ENCODE results near the gene ADD1. TPM values are rescaled to one million over a fixed set of nuclear protein-coding genes. Genes with fewer than 3 reads are reported as not detected.

Gene ADD1
- total RNA-seq, 4 donors from 2014 or later: 253 to 402 (median 311) TPM

DNA sequence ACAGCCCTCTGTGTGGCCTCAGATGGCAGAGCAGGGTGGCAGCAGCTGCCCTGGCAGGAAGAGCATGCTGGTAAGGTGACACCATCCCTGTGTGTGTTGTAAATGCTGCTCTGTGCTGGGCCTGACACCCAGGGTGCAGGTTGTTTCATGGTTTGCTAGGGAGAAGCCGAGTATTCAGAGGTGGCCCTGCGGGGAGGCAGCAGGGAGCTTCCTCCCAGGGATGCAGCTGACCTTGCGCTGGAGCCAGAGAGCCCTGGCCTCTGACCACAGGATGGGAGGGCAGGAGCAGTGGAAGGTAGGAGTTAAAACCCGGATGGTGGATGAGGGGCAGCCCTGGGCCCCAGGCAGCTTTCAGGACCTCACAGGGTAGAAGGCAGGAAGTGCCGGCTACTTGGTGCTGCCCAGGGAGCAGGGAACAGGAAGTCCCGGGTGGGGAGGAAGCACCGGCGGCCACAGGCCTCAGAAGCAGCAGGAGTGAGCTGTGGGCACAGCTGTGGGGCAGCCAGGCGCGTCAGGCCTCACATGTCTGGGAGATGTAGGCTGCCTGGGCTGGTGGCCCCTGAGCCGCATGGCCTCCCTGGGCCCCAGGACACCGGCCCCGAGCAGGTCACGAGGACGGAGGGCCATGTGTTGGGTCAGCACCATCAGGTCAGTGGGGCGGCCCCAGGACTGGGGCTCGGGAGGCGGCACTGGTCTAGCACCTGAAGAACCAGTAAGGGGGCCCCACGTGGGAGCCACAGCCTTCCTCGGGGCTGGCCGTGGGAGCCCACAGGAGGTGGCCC, 31.6 kb upstream of the ADD1 start:
- no peak for DNase-seq (ENCODE audit: extremely low spot score)
- peak overlapping the region; percentile 51 to 78 (median 72) for H3K27ac ChIP-seq (replicated peaks in 1 of 4)
- no peaks in the 10 kb centered on the region for H3K27me3 ChIP-seq
- no peaks in the 10 kb centered on the region for H3K9me3 ChIP-seq
- TF ChIP-seq, protein P1, sequence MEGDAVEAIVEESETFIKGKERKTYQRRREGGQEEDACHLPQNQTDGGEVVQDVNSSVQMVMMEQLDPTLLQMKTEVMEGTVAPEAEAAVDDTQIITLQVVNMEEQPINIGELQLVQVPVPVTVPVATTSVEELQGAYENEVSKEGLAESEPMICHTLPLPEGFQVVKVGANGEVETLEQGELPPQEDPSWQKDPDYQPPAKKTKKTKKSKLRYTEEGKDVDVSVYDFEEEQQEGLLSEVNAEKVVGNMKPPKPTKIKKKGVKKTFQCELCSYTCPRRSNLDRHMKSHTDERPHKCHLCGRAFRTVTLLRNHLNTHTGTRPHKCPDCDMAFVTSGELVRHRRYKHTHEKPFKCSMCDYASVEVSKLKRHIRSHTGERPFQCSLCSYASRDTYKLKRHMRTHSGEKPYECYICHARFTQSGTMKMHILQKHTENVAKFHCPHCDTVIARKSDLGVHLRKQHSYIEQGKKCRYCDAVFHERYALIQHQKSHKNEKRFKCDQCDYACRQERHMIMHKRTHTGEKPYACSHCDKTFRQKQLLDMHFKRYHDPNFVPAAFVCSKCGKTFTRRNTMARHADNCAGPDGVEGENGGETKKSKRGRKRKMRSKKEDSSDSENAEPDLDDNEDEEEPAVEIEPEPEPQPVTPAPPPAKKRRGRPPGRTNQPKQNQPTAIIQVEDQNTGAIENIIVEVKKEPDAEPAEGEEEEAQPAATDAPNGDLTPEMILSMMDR (IDR thresholded peaks at IDR 0.05): no peak
- TF ChIP-seq POLR2A (IDR thresholded peaks at IDR 0.05; ENCODE audit: low read depth) (no peak), EP300 (IDR thresholded peaks at IDR 0.05) (no peak), POLR2AphosphoS5 (IDR thresholded peaks at IDR 0.05) (peak; percentile 23 to 33)
- peak overlapping the region; percentile 42 to 59 (median 46) for H3K4me3 ChIP-seq
- intact Hi-C loops (cut with DNase I): no loop called here
- 67% methylated on average over 20 of the region's 21 CpGs for WGBS
- H3K36me3 ChIP-seq: peaks cover 0 to 11% (median 5%) of the 10 kb centered on the region in 4 donors
- peaks cover 52 to 78% (median 61%) of the 10 kb centered on the region in 4 donors for H3K4me1 ChIP-seq

DNA sequence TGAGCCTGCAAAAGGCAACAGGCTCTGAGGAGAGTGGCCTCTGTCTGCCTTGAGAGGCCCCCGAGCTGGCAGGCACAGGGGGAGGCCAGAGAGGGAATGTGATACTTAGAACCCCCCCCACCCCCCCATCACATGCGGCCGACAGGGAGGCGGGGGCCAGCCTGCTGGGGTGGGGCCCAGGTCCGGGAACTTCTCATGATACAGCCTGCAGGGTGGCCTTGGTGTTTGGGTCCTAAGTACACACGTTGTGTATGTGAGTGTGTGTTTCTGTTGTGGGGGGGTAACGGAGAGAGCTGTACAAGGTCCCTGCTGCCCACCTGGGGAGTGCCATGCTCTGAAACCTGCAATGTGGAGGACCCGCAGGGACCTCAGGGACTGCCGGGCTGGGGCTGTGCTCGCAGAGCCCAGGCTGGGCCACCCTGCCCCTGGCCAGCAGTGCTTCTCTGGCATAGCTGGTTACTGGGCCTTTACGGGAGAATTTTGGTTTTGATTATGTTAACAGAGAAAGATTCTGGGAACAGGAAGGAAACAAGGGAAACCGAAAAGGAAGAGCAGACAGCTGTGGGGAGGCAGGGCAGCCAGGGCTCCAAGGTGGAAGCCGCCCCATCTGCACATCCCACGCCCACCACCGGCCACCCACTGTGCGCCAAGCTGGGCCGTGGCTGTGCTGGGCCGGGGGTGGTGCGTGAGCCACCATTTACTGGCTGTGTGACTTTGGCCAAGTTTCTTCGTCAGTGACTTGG, 30.9 kb upstream of the ADD1 start:
- intact Hi-C loops (cut with DNase I): no loop called here
- 82% methylated on average over 15 of the region's 20 CpGs for WGBS
- Histone ChIP-seq H3K4me3 (peak overlapping the region; percentile 42 to 59 (median 46)), H3K36me3 (peaks cover 0 to 11% (median 5%) of the 10 kb centered on the region in 4 donors), H3K27me3 (no peaks in the 10 kb centered on the region), H3K4me1 (peaks cover 51 to 78% (median 60%) of the 10 kb centered on the region in 4 donors), H3K9me3 (no peaks in the 10 kb centered on the region), H3K27ac (replicated peaks in 1 of 4) (peak overlapping the region; percentile 51 to 78 (median 72))
- DNase-seq (ENCODE audit: extremely low spot score): no peak
- TF ChIP-seq, protein P1 (IDR thresholded peaks at IDR 0.05): no peak
- TF ChIP-seq EP300 (IDR thresholded peaks at IDR 0.05): no peak
- no peak for TF ChIP-seq POLR2A (IDR thresholded peaks at IDR 0.05; ENCODE audit: low read depth)
- TF ChIP-seq POLR2AphosphoS5 (IDR thresholded peaks at IDR 0.05): no peak

DNA sequence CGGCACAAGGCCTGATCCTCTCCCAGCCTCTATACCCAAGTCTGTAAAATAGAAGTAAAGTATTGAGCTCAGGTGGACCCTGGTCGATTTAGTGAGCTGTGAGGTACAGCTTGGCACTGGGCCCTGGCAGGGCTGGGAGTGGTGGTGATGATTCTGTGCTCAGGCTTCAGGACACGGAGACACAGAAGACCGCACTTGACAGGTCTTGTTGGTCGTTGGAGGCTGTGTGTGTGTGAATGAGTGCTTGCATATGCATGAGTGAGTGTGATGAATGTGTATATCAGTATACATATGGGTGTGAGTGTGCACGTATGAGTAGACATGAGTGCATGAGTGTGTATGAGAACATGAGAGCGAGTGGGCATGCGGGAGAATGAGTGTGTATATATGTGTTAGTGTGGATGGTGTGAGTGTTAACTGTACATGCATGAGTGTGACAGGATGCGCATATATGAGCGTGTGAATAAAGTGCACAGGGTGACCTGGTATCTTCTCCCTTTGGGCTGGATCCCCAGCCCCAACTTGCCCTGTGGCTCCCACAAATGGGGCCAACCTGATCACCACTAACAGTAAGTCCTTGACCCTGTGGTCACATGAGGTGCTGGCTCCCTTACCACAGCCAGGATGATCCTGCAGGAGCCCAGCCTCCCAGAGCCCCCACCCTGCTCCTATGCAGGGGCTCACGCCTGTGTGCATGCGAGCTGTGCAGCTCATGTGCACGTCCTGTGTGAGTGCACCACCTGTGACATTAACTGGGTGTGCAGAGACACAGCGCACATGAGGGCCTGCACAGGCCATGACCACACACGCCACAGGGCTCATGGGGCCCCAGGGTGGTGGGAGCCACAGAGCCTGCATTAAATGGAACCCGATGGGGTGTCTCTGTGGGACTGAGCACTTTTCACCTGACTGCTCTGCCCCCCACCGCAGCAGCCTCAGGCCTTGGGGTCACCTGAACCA, 29.9 kb upstream of the ADD1 start:
- no peaks in the 10 kb centered on the region for H3K9me3 ChIP-seq
- H3K4me1 ChIP-seq: peaks cover 50 to 76% (median 58%) of the 10 kb centered on the region in 4 donors

More for the DNA sequence above, 29.9 kb upstream of the ADD1 start:
- WGBS: 87% methylated on average over 11 of the region's 17 CpGs
- TF ChIP-seq, protein P1 (IDR thresholded peaks at IDR 0.05): no peak
- TF ChIP-seq EP300 (IDR thresholded peaks at IDR 0.05) (no peak), POLR2AphosphoS5 (IDR thresholded peaks at IDR 0.05) (no peak), POLR2A (IDR thresholded peaks at IDR 0.05; ENCODE audit: low read depth) (no peak)
- peak overlapping the region; percentile 42 to 59 (median 46) for H3K4me3 ChIP-seq
- H3K27ac ChIP-seq (replicated peaks in 1 of 4): peak overlapping the region in 1 of 4 donors; percentile 78
- no peaks in the 10 kb centered on the region for H3K27me3 ChIP-seq
- peaks cover 0 to 11% (median 5%) of the 10 kb centered on the region in 4 donors for H3K36me3 ChIP-seq
- intact Hi-C loops (cut with DNase I): no loop called here
- DNase-seq (ENCODE audit: extremely low spot score): no peak
